Tracheal epithelial cell (primary cell): ENCODE data around the gene PRIM2. TPM values are rescaled to one million over a fixed set of nuclear protein-coding genes. Genes with fewer than 3 reads are reported as not detected.

ENCODE experiments used
- total RNA-seq: library from RNA; depleted of rRNA; stranded (reverse); fragments of >200 nt; gene quantifications from 2 replicates; pipeline ENCODE4 v1.2.1, GENCODE V29; 2014

The PRIM2 gene
- total RNA-seq = 16.0 and 16.6 TPM in 2 replicates

GRCh38 chr6:57317060-57317943 is at the start of gene PRIM2:
TSS of gene PRIM2 (plus strand) at chr6:57317630. CDS start at chr6:57318446, 816 bp downstream.

Other genes with a start within 250 kb of the PRIM2 start
- gene ZNF451, start 227.4 kb upstream of the PRIM2 start, total RNA-seq = 48.0 and 52.2 TPM in 2 replicates
- gene BAG2, start 145.3 kb upstream of the PRIM2 start, total RNA-seq = 2.1 and 2.7 TPM in 2 replicates
- 16.1 and 19.6 TPM in 2 replicates for gene RAB23, start 95.3 kb upstream of the PRIM2 start, total RNA-seq